OCI-LY7 (cell line): ENCODE data around the gene CSTPP1. TPM values are rescaled to one million over a fixed set of nuclear protein-coding genes. Genes with fewer than 3 reads are reported as not detected.
A peak's percentile ranks its signal among the peaks of the same experiment; 100 is the strongest.

ENCODE experiments used
- BruUV-seq: library from RNA; stranded (reverse); fragments of 400-500 nt; replicated peaks from 2 replicates; lab custom pipeline; 2021; lab: Mats Ljungman, UMichigan
- CTCF ChIA-PET: fragments of 300-600 bp; sonication (Branson Sonifier 250); formaldehyde crosslinking; loops from one replicate; lab custom pipeline; 2022; ENCODE audit warnings: antibody characterized with exemption; ENCODE audit not compliant: unreplicated experiment; lab: Charles Lee
- POLR2A ChIA-PET: fragments of 300-600 bp; sonication (Branson Sonifier 250); formaldehyde crosslinking; loops from one replicate; lab custom pipeline; 2022; ENCODE audit warnings: antibody characterized with exemption; lab: Charles Lee
- DNase-seq: peaks from one replicate; pipeline ENCODE4 v3.0.0-alpha.2; 2015; ENCODE audit warnings: low spot score
- H2AFZ ChIP-seq: fragments of 200-600 bp; sonication (generic), shearing (Covaris generic); 2 replicates; pipeline ENCODE4 v1.6.1; 2014; ENCODE audit warnings: mild to moderate bottlenecking, antibody characterized with exemption, low read length, moderate library complexity
- H3K27ac ChIP-seq: fragments of 200-600 bp; sonication (generic); 2 replicates; pipeline ENCODE4 v1.5.1; 2014; ENCODE audit warnings: mixed run types, low read depth, mild to moderate bottlenecking, moderate library complexity, low read length, inconsistent platforms; ENCODE audit not compliant: poor library complexity, severe bottlenecking
- H3K36me3 ChIP-seq: fragments of 200-600 bp; sonication (generic); 2 replicates; pipeline ENCODE4 v1.6.1; 2014; ENCODE audit warnings: mild to moderate bottlenecking, antibody characterized with exemption, low read length, moderate library complexity, mixed read lengths; ENCODE audit not compliant: insufficient read depth
- H3K4me1 ChIP-seq: fragments of 200-600 bp; sonication (generic); 2 replicates; pipeline ENCODE4 v1.5.1; 2014; ENCODE audit warnings: mild to moderate bottlenecking, low read length; ENCODE audit not compliant: insufficient read depth, poor library complexity, severe bottlenecking
- H3K4me2 ChIP-seq: fragments of 200-600 bp; sonication (generic); 2 replicates; pipeline ENCODE4 v1.6.1; 2014; ENCODE audit warnings: mild to moderate bottlenecking, low read length
- H3K4me3 ChIP-seq: fragments of 200-600 bp; sonication (generic); 2 replicates; pipeline ENCODE4 v1.5.1; 2014; ENCODE audit warnings: mild to moderate bottlenecking, low read depth, low read length; ENCODE audit not compliant: poor library complexity, severe bottlenecking
- H3K79me2 ChIP-seq: fragments of 200-600 bp; sonication (generic); 2 replicates; pipeline ENCODE4 v1.6.1; 2016; ENCODE audit warnings: low read depth, mild to moderate bottlenecking, low read length, moderate library complexity, mixed read lengths; ENCODE audit not compliant: insufficient read depth
- H3K9me2 ChIP-seq: fragments of 200-600 bp; sonication (generic); 2 replicates; pipeline ENCODE4 v1.6.1; 2016; ENCODE audit warnings: mild to moderate bottlenecking, low read length, mixed read lengths; ENCODE audit not compliant: insufficient read depth
- H3K9me3 ChIP-seq: fragments of 200-600 bp; sonication (generic); 2 replicates; pipeline ENCODE4 v1.6.1; 2014; ENCODE audit warnings: mild to moderate bottlenecking, mixed run types, low read length, mixed read lengths
- H4K20me1 ChIP-seq: fragments of 200-600 bp; sonication (generic); 2 replicates; pipeline ENCODE4 v1.6.1; 2014; ENCODE audit warnings: mild to moderate bottlenecking, antibody characterized with exemption, low read length, moderate library complexity, mixed read lengths; ENCODE audit not compliant: insufficient read depth
- EZH2phosphoT487 ChIP-seq: fragments of 200-600 bp; sonication (generic); IDR thresholded peaks from 2 replicates; pipeline ENCODE4 v1.6.1; 2018; ENCODE audit warnings: low read depth, borderline replicate concordance, mild to moderate bottlenecking, mixed run types, antibody characterized with exemption, low read length, moderate library complexity, mixed read lengths
- intact Hi-C: fragments of 100-400 bp; cut with micrococcal nuclease; formaldehyde crosslinking; loops from one replicate; pipeline ENCODE4 v1.10.0; 2022; ENCODE audit not compliant: unreplicated experiment
- total RNA-seq, 2 experiments: library from RNA; depleted of rRNA in 1 of 2; stranded (reverse); fragments of >200 nt in 1 of 2; shearing (Covaris generic) in 1 of 2; gene quantifications; 2 replicates each; pipeline ENCODE4 v1.2.3, GENCODE V29; 2014 to 2022
- TF ChIP-seq, protein P1 (sequence below): fragments of 200-600 bp; sonication (generic); conservative IDR thresholded peaks from 2 replicates; pipeline ENCODE4 v1.5.1; 2014; ENCODE audit warnings: mild to moderate bottlenecking, antibody characterized with exemption, low read length, moderate library complexity, mixed read lengths

Gene CSTPP1
- total RNA-seq, 2 experiments from 2014 or later: 39.6 to 43.1 TPM

DNA sequence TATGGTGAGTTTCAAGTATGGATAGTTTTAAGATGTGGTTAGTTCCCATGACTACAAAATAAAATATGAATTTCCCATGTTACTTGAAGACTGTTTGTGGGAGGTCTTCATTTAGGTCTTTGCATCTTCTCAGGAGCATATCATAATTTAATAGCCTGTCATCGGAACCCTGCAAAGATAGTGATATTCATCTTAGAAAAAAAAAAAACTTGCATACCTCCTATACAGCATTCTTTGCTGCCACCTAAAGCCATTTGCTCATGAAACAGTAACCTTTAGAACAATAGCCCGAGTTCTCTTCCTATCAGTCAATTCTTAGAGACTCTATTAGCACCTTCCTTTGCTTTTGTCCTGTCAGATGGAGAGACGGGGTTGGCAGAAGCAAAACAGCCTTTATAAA, 164.8 kb downstream of the CSTPP1 start:
- no peaks in the 10 kb centered on the region for H3K9me2 ChIP-seq
- no peak for TF ChIP-seq EZH2phosphoT487
- TF ChIP-seq, protein P1, sequence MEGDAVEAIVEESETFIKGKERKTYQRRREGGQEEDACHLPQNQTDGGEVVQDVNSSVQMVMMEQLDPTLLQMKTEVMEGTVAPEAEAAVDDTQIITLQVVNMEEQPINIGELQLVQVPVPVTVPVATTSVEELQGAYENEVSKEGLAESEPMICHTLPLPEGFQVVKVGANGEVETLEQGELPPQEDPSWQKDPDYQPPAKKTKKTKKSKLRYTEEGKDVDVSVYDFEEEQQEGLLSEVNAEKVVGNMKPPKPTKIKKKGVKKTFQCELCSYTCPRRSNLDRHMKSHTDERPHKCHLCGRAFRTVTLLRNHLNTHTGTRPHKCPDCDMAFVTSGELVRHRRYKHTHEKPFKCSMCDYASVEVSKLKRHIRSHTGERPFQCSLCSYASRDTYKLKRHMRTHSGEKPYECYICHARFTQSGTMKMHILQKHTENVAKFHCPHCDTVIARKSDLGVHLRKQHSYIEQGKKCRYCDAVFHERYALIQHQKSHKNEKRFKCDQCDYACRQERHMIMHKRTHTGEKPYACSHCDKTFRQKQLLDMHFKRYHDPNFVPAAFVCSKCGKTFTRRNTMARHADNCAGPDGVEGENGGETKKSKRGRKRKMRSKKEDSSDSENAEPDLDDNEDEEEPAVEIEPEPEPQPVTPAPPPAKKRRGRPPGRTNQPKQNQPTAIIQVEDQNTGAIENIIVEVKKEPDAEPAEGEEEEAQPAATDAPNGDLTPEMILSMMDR: peak; percentile 46; the same call in 1 of the 2 replicates
- H3K4me2 ChIP-seq: no peak overlapping the region
- DNase-seq: peak; percentile 27
- BruUV-seq: no TSS peak
- peaks cover 11% of the 10 kb centered on the region; the same call in 1 of the 2 replicates for H3K79me2 ChIP-seq
- peaks cover 22% of the 10 kb centered on the region for H3K36me3 ChIP-seq
- intact Hi-C loops: no loop called here
- no peaks in the 10 kb centered on the region for H4K20me1 ChIP-seq
- no peak overlapping the region for H3K4me3 ChIP-seq
- 0 out of 2 replicates have a peak, but pooled peaks cover 4% of the 10 kb centered on the region for H3K9me3 ChIP-seq
- peak overlapping the region; percentile 20 for H3K27ac ChIP-seq
- H2AFZ ChIP-seq: no peak overlapping the region
- CTCF ChIA-PET: no interaction called here
- peaks cover 53% of the 10 kb centered on the region for H3K4me1 ChIP-seq
- POLR2A ChIA-PET: no interaction called here

DNA sequence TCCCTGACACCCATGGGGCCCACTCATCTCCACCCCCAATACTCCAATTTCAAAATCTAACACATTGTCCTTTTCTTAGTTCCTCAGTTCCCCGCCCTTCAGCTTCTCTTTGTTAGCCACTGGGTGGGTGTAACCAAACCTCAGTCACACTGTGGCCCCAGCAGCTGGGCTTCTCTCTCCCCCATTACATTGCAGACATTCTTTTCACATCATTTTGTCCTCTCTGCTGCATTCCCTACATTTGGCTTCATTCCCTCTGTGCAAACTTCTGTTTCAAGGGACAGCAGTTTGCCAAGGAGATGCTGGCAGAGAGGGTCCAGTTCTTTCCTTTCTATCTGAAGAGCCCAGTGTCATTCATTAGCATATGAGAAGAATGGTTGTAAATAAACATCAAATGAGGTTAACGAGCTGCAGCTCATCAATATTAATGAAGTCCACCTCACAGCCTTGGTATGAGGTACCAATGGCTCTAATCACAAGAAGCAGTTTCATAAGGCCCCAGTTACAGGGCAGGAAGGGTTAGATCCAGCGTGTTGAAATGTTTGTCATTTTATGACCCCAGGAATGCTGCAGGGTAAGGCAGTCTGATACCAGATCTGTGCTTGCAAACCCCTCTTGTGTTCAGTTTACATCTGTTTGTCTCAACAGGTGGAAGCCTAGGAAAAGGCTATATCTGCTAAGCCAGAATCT, 167.8 kb downstream of the CSTPP1 start:
- CTCF ChIA-PET: interaction anchor here (1.0 kb wide), 2 partner anchors 42 to 49 kb away, joined by 3 to 4 read pairs; no protein-coding TSS in a partner anchor
- POLR2A ChIA-PET: interaction anchor here (0.7 to 2.8 kb wide), 10 partner anchors 9 to 160 kb away, joined by 3 to 25 read pairs (median 4); no protein-coding TSS in a partner anchor
- H3K4me1 ChIP-seq: peaks cover 83% of the 10 kb centered on the region
- DNase-seq: peak; percentile 51
- BruUV-seq: no TSS peak
- peaks cover 16% of the 10 kb centered on the region for H3K36me3 ChIP-seq
- intact Hi-C loops: no loop called here
- peaks cover 33% of the 10 kb centered on the region; the same call in 1 of the 2 replicates for H3K79me2 ChIP-seq
- no peaks in the 10 kb centered on the region for H4K20me1 ChIP-seq
- H3K27ac ChIP-seq: peak overlapping the region; percentile 99
- H3K9me2 ChIP-seq: no peaks in the 10 kb centered on the region
- no peak for TF ChIP-seq EZH2phosphoT487
- TF ChIP-seq, protein P1: no peak
- no peaks in the 10 kb centered on the region for H3K9me3 ChIP-seq
- H3K4me2 ChIP-seq: peak overlapping the region; percentile 77
- H3K4me3 ChIP-seq: peak overlapping the region; percentile 20
- peak overlapping the region; percentile 8; the same call in 1 of the 2 replicates for H2AFZ ChIP-seq
